HG02938 (cell line): ENCODE measurements around the gene OR2V2.
A peak's percentile ranks its signal among the peaks of the same experiment; 100 is the strongest.
"Not testable (repeated sequence)": the region's sequence is repeated elsewhere in the genome, so short reads cannot be mapped to it uniquely, and the experiment has no call there.

ENCODE experiments used
- ATAC-seq: cut with Tn5 transposase; IDR thresholded peaks from one replicate; pipeline ENCODE4 v1.9.1; 2021; ENCODE audit warnings: mild to moderate bottlenecking, moderate library complexity; ENCODE audit not compliant: unreplicated experiment

The OR2V2 gene

DNA sequence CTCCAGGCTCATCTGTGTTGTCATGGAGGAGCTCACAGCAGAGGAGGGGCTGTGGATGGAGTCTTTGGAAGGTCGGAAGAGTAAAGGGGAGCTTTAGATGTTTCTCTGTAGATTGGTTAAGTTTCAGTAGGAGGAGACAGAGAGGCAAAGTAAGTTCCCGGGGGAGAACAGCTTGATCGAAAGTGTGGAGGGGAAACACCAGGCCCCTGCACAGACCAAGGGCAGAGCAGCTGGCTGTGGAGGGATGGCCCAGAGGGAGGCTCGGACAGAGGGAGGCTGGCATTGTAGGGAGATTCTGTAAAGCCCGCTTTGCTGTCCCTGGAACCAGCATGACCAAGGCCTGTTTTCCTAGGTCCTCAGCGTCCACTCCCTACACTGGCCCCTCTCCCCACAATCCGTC, 5.3 kb upstream of the OR2V2 start:
- ATAC-seq, result no peak

DNA sequence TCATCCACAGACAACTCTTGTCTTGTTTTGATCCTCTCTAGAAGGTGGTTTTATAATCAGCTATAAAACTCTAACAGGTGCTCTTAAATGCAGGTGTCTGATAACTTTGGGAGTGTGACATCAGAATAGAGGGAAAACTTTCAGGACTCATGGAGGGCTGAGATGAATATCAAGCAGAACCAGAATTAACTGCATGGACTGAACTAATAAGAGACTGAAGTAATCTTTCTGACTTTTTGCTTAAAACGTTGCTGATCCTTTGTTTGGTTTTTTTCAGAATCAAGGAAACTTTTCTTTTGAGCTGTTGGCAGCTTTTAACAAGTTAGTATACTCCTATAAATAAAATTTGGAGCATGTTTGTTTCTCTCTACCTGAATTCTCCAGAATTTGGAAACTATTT, 2.3 kb upstream of the OR2V2 start:
- ATAC-seq, result no peak

DNA sequence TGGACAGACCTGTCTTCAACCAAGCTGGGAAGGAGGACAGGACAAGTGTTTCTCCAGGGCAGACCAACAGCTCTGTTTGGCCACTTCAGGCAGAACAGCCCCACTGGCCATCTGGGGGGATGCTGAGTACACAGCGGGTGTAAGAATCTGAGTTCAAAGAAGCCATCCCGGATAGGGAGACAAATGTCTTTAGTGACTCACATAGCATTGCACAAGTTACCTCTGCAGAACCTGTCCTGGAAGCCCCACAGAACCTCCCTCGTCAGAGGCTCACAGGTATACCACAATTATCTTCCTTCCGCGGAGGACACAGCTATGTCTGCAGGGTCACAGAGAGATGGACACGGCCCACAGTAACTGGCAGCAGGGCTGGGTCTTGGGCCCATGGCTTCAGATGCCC, 2.0 kb downstream of the OR2V2 start:
- ATAC-seq, result no peak

DNA sequence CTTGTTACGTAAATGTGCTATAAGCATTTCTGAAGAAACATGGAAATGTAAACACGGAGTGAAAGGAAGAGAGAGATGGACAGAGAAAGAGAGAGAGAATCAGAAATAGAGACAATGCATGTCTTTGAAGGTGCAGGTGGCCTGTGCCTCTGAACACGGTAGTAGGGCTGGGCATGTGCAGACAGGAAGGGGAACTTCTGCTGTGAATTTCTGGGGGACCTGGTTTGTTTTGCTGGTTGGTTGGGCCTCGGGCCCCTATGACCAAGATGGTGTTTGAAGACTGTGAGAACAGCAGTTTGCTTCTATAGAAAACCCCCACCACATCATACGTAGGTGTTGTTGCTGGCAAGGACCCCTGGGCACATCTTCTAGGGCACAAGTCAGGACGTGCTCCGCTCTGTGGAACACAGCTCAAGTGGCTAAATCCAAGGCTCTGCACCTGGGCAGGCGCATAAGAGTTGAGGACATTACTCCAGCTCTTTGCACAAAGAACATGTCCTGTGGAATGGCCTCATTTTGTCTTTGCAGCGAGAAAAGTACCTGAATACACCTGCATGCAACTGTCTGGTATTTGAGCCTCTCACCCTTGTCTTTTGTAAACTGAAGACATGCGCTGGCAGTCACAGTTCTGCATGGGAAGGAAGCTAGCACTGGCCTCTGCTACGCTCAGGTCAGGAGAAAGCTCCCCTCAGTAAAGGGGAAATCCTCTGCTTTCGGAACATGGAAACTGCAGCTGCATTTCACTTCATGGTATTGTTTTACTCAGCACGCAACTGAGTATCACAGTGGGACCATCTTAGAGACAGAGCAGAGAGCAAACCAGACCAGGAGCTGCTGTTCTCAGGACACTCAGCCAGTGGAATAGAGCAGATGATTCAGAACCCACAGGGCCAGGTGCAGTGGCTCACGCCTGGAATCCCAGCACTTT, 2.7 kb downstream of the OR2V2 start:
- no peak for ATAC-seq

DNA sequence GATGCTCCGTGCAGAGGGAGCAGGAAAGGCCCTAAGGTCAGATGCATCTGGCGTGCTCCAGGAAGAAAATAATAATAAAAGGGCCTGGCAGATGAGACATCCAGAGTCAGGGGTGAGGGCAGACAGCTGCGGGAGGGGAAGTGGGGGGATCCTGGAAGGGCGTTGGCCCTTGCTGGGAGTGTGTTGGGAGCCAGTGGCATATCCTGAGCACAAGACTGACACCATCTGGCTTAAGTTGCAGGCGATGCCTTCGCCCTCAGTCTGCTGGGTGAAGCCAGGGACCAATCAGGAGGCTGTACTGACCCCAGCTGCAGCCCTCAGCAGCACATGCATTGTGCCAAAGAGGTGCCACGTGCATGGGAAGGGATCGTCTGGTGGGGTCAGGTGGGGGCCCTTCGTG, 3.8 kb downstream of the OR2V2 start:
- no peak for ATAC-seq

DNA sequence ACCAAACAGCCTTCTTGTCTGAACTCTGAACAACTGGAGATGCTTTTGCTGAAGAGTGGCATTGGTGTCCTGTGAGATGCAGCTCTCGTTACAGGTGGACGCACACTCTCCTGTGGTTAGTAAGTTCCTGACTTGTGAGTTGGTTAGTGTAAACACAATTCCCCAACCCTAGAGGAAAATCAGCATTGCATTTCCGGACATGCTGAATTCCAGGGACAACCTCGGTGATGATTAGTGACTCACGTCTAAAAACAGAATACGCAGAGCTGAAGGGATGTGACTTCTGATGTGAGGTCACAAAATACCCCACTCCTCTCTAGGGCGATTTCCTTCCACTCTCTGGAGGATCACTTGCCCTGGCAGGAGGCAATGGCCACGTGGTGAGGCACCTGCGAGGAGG, 5.0 kb downstream of the OR2V2 start:
- no peak for ATAC-seq

DNA sequence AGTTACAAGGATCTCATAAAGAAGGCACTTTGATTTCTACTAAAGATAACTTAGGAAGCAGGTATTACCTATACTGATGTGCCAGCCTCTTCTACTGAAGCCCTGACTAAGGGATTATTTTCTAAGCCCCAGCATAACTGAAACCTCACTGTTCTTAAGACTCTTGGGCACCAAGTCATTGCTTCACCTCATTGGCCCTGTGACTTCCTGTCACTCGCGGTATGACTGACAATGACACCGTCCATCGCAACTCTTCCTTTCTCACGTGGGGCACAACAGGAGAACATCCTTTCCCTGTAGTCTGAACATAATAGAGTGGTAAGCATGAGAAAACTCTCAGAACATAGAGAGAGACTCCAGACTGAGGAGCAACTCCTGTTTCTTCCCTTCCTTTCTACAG, 6.4 kb downstream of the OR2V2 start:
- ATAC-seq, result no peak

DNA sequence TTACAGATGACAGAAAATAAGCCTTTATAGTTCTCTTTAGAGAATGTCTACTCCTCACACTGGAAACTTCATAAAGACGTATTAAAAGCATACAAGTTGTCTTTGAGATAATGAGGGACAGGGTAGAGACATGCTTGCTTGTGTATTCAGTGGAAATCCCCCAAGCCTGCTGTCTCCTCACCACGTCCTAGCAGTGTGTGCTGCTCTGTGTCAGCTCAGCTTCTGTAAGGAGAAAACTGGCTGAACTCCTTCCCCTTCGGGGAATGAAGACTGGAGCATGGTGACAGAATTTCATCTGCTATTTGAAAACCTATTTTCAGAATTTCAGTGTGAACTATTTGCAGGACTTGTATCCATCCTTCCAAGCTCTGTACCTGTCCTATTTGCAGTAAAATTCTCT, 9.4 kb downstream of the OR2V2 start:
- no peak for ATAC-seq

DNA sequence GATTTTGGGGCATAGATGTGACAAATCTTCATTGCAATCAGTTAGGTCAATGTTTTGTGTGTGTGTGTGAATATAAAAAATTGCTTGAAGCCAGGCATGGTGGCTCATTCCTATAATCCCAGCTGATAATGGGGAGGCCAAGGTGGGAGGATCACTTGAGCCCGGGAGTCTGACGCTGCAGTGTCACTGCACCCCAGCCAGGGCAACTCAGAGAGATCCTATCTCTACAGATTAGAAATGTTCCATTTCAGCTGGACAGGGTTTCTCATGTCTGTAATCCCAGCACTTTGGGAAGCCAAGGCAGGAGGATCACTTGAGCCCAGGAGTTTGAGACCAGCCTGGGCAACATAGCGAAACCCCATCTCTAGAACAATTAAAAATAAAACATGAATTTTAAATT, 11.5 kb downstream of the OR2V2 start:
- no peak for ATAC-seq

DNA sequence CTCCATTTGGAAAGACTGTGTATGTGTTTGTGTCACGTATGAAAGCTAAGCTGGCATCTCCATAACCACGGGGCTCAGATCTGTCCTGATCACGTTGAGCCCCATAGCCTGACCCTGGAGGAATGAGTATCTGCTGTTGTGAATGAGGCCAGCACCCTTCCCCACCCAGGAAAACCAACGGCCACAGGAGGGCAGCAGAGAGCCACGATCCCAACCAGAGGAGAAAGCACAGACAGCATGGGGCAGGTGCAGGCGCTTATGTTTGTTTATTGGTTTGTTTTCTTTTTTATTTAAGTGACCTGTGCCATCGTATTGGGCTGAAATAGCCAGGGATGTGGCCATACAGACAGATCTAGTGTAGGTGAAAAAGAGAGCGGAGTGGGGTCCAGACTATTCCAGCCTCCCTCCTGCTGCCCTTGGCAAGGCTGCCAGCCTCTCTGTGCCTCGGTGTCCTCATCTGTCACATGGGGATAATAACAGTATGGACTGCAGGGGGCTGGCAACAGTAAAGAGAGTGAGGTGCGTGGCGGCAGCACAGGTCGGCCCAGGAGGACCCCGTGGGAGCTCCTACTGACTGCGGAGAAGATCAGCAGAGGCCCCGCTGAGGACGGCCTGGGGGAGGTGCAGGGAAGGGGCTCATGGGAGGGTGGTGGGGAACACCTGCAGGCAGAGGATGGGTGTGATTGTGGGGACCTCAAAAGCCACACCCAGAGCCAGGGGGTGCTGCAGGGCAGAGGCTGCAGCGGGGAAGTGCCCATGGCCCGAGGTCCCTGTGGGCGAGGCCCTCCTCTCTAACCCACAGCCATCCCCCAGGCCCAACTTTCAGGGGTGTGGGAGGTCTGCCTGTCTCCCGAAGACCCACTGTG, 12.1 kb downstream of the OR2V2 start:
- peak; percentile 62 for ATAC-seq

DNA sequence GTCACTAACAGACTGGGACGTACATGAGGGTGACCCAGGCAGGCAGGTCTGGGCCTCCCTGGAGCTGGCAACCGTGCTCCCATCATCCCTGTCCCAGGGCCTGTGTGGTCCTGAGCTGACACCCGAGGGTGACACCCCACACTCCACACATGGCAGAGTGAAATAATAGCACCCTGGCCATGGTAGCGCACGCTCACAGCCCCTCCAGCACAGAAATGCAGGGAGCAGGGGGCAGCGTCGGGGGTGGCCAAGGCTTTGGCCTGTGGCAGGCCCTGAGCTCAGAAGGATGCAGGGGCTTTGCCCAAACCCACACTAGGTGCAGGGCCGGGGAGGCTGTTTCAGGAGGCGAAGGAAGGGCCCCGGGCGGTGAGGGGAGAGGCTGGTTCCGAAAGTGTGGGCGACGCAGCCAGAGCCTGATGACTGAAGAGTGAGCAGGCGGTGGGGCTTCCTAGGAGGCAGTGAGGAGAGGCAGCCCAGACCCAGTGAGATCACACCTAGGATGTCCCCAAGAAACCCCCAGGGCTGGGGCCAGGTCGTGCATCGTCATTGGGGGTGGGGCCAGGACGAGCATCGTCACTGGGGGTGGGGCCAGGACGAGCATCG, 12.9 kb downstream of the OR2V2 start:
- peak; percentile 63 for ATAC-seq

DNA sequence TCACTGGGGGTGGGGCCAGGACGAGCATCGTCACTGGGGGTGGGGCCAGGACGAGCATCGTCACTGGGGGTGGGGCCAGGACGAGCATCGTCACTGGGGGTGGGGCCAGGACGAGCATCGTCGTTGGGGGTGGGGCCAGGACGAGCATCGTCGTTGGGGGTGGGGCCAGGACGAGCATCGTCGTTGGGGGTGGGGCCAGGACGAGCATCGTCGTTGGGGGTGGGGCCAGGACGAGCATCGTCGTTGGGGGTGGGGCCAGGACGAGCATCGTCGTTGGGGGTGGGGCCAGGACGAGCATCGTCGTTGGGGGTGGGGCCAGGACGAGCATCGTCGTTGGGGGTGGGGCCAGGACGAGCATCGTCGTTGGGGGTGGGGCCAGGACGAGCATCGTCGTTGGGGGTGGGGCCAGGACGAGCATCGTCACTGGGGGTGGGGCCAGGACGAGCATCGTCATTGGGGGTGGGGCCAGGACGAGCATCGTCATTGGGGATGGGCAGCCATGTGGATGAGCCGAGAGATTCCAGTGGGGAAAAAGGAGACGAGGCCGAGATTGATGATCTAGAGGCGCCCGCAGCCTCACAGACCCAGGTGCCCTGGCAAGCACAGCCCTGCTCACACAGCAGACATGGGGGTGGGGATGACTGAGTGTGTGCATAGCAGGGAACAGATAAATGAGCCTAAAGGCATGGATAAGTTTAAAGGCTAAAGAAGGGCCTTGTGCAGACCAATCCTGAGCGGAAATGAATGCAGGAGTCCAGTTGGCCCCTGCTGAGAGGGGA, 13.6 kb downstream of the OR2V2 start:
- ATAC-seq, result not testable (repeated sequence)

DNA sequence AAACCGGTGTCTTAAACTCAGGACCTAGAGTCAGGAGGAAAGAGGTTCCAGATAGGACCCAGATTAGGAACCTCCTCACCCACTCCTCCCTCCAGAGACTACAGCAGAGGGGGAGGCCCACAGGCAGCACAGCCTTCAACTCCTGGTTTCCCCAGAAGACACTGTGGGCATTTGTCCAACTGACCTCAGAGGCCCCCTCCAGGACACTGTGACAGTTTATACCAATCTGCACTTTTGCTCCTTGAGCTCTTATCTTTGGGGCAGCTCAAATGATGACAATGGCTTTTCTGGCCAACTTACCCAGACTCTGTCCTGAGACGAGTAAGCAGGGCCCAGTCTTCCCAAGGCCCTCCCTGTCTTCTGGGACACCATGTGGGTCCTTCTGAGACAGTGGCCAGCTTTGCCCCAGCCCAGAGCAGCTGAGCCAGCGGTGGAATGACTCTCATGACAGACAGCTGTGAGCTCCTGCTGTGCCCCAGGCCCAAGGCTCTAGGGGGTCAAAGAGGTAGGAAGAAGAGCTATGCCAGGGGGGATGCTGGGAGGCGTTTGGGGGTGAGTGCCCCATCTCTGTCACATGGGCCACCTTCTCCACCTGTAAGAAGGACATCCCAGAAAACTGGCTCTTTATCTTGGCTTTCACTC, 14.3 kb downstream of the OR2V2 start:
- ATAC-seq, result no peak

DNA sequence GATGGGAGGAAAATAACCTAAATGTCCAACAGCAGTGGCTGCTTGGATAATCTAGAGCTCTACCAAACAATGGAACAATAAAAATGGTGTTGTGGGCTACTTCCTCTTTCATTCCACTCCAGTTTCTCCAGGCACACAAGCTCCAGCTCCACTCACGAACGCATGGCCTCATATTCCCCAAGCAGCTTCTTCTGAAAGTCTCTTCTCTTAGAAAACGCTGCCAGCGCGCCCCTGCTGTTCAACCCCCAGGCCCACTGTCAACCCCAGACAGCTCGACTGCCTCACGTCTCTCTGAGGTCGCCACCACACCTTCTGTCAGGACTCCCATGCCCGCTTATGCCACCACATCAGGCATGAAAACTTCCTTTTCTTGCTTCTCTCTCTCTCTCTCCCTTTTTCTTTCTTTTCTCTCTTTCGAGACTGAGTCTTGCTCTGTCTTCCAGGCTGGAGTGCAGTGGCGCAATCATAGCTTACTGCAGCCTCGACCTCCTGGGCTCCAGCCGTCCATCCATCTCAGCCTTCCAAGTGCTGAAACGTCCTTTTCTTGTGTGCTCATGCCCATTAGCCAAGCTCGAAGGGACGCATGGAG, 16.2 kb downstream of the OR2V2 start:
- ATAC-seq, result no peak

DNA sequence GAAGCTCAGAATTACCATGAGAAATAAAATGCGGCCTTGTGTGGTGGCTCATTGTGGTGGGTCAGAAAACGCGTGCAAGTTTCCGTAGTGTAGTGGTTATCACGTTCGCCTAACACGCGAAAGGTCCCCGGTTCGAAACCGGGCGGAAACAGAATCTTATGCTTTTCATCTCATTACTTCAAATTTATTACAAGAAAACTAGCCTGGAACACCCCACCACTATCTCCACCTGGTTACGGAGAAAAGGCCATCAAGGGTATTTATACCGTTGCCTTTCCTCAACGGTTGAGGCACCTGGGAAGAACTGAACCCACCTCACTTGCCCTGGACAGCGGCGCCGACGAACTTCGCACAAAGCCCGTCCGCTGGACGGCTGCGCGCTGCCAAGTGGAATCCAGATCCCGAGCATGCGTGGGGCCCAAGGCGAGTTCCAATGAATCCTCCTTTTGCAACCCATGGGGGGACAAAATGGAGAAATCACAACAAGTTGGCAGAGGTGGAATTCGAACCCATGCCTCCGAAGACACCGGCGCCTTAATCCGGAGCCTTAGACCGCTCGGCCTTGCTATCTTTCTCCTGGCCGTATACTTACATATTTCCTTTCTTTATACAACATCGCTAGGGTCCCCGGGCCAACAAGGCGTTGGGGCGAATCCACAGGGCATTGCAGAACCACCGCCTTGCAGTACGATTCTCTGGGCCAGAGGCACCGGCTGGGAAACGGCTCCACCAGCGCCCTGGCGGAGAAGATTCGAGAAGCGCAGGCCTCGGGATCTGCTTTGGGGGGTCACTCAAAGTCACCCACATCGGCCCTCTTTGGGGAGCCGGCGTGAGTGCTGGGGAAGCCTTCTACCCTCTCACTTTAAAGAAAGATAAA, 16.9 kb downstream of the OR2V2 start:
- no peak for ATAC-seq

DNA sequence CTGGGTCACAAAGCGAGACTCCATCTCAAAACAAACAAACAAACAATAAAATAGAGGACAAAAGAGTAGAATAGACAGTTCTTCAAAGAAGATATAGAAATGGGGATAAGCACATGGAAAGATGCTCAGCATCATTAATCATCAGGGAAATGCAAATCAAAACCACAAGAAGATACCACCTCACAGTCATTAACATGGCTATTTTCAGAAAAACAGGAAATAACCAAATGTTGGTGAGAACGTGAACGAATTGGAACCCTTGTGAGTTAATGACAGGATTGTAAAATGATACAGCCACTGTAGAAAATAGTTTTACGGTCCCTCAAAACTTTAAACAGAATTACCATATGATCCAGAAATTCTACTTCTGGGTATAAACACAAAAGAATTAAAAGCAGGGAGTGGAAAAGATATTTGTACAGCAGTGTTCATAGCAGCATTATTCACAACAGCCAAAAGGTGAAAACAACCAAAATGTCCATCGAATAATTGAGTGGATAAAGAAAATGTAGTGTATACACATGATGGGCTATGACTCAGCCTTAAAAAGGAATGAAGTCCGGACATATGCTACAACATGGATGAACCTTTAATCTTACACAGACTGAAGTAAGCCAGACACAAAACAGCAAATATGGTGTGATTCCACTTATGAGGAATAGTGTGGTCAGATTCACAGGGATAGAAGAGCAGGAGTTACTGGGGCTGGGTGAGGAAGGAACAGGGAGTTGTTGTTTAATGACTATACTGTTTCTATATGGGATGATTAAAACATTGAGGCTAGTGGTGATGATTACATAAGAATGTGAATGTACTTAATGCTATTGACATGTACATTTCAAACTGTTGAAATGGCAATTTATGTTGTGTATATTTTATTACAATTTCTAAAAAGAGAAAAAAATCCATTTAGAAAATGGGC, 19.7 kb downstream of the OR2V2 start:
- ATAC-seq, result no peak

DNA sequence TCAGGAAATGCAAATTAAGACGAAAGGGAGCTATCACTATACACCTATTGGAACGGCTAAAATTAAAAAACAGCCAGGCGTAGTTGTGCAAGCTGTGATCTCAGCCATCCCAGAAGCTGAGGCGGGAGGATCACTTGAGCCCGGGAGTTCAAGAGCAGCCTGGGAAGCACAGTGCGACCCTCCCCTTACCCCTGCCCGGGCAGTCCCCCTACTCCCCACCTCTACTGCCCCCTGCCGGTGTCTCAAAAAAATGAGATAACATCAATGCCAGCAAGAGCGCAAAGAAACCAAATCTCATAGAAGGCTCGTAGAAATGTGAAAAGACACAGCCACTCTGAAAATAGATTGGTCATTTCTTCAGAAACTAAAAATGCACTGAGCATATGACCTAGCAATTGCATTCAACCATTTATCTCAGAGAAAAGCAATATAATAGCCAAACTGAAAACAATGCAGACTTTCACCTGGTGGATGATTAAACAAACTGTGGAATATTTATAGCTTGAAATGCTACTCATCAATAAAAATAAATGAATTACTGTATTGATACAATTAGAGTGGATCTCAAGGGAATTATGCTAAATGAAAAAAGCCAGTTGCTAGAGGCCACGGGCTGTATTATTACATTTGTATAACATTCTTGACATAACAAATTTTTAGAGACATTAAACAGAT, 20.6 kb downstream of the OR2V2 start:
- no peak for ATAC-seq
